ENCODE data around the gene SLC9A2. TPM values are rescaled to one million over a fixed set of nuclear protein-coding genes. Genes with fewer than 3 reads are reported as not detected.

SLC9A2 gene
- total RNA-seq, 1 experiment from 2014 or later = 7.1 TPM

DNA sequence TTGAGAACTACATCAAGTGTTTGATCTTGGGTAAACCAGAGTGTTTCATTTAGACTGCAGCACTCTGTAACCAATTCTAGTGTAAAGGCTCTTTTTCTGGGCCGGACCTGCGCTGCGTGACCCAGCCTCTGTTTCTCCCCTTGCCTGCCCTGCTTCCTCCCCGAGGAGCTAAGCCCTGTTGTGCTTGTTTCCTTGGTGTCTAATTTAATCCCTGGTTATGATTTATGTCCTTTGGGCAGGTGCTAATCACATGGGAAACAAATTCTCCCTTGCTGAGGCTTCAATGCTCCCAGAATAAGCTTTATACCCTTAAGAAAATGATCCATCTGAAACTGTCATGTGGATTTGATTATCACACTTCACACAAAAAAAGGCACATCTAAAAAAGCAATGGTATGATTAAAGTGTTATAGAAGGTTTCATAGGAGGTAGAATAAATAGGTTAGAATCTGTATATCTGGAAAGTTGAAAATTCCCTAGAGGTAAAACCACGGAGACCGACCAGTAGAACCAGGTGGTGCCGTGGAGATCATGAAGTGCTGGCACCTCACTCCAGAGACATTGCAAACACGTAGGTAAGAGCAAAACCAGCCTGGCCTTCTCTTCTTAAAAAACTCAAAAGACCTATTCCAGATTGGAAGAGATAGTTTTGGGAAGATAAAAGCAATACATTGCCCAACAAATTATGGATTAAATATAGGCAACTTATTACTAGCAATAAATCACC lies 31.0 kb upstream of the SLC9A2 start:
- BruUV-seq (replicated peaks) = no TSS peak
- no peaks in the 10 kb centered on the region for H3K27me3 ChIP-seq (ENCODE audit: low read length)
- CTCF ChIA-PET = no interaction called here

DNA sequence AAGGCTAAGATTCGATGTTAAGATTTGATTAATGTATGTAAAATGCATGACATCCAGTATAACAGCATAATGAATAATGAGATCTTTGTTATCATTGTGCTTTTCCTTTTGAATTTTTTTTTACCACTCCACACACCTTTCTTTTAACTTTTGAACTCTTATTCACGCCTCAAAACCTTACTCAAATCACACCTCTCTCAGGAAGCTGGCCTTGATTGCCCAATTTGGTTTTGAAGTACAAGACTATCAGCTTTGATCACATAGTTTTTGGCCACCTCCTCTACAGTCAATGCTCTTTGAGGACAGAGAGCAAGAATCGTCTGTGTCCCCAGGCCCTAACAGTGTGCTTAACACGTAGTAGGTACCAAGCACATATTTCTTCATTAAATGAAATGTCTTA lies 29.9 kb upstream of the SLC9A2 start:
- H3K4me1 ChIP-seq (ENCODE audit: insufficient read depth, low read length) = peaks cover 23% of the 10 kb centered on the region
- ChIA-PET POLR2A (ENCODE audit: unreplicated experiment) (no interaction called here), CTCF (no interaction called here)
- no TSS peak for BruUV-seq (replicated peaks)
- no peak overlapping the region for H3K9ac ChIP-seq (ENCODE audit: low read length)
- H3K9me3 ChIP-seq (ENCODE audit: low read length) = no peaks in the 10 kb centered on the region
- DNase-seq = no peak
- no peak for ATAC-seq
- H2AFZ ChIP-seq (ENCODE audit: low read length) = no peak overlapping the region
- no peaks in the 10 kb centered on the region for H3K36me3 ChIP-seq (ENCODE audit: low read depth, low read length)
- intact Hi-C loops (cut with micrococcal nuclease) = no loop called here
- H3K79me2 ChIP-seq (ENCODE audit: low read length) = no peaks in the 10 kb centered on the region
- H3K27me3 ChIP-seq (ENCODE audit: low read length) = no peaks in the 10 kb centered on the region
- H3F3A ChIP-seq (ENCODE audit: low read length, unreplicated experiment) = no peaks in the 10 kb centered on the region
- H3K4me2 ChIP-seq (ENCODE audit: low read length) = no peak overlapping the region
- H3K9me2 ChIP-seq (replicated peaks; ENCODE audit: low read length) = no peaks in the 10 kb centered on the region
- H3K27ac ChIP-seq (ENCODE audit: low read length) = no peak overlapping the region
- H3K4me3 ChIP-seq (ENCODE audit: low read length) = no peak overlapping the region
- TF ChIP-seq EZH2phosphoT487 (IDR thresholded peaks at IDR 0.05; ENCODE audit: borderline replicate concordance, low read length) = no peak
- TF ChIP-seq, protein P1, sequence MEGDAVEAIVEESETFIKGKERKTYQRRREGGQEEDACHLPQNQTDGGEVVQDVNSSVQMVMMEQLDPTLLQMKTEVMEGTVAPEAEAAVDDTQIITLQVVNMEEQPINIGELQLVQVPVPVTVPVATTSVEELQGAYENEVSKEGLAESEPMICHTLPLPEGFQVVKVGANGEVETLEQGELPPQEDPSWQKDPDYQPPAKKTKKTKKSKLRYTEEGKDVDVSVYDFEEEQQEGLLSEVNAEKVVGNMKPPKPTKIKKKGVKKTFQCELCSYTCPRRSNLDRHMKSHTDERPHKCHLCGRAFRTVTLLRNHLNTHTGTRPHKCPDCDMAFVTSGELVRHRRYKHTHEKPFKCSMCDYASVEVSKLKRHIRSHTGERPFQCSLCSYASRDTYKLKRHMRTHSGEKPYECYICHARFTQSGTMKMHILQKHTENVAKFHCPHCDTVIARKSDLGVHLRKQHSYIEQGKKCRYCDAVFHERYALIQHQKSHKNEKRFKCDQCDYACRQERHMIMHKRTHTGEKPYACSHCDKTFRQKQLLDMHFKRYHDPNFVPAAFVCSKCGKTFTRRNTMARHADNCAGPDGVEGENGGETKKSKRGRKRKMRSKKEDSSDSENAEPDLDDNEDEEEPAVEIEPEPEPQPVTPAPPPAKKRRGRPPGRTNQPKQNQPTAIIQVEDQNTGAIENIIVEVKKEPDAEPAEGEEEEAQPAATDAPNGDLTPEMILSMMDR (conservative IDR thresholded peaks at IDR 0.05; ENCODE audit: low read depth, low read length) = no peak
- TF ChIP-seq EZH2 (IDR thresholded peaks at IDR 0.05; ENCODE audit: low read length, unreplicated experiment) = no peak
- no peaks in the 10 kb centered on the region for H4K20me1 ChIP-seq (ENCODE audit: low read length)

More for the DNA sequence above, 31.0 kb upstream of the SLC9A2 start:
- TF ChIP-seq EZH2phosphoT487 (IDR thresholded peaks at IDR 0.05; ENCODE audit: borderline replicate concordance, low read length) (no peak), EZH2 (IDR thresholded peaks at IDR 0.05; ENCODE audit: low read length, unreplicated experiment) (no peak)
- TF ChIP-seq, protein P1 (conservative IDR thresholded peaks at IDR 0.05; ENCODE audit: low read depth, low read length) = no peak
- ATAC-seq (no peak), DNase-seq (no peak)
- no peaks in the 10 kb centered on the region for H3F3A ChIP-seq (ENCODE audit: low read length, unreplicated experiment)
- peaks cover 20% of the 10 kb centered on the region for H3K4me1 ChIP-seq (ENCODE audit: insufficient read depth, low read length)
- no peaks in the 10 kb centered on the region for H3K36me3 ChIP-seq (ENCODE audit: low read depth, low read length)
- no peak overlapping the region for H3K27ac ChIP-seq (ENCODE audit: low read length)
- H3K9me3 ChIP-seq (ENCODE audit: low read length) = no peaks in the 10 kb centered on the region
- no peak overlapping the region; the same call in 1 of the 2 replicates for H2AFZ ChIP-seq (ENCODE audit: low read length)
- H3K9me2 ChIP-seq (replicated peaks; ENCODE audit: low read length) = no peaks in the 10 kb centered on the region
- POLR2A ChIA-PET (ENCODE audit: unreplicated experiment) = no interaction called here
- intact Hi-C loops (cut with micrococcal nuclease) = no loop called here
- no peak overlapping the region for H3K4me2 ChIP-seq (ENCODE audit: low read length)
- H4K20me1 ChIP-seq (ENCODE audit: low read length) = no peaks in the 10 kb centered on the region
- no peaks in the 10 kb centered on the region for H3K79me2 ChIP-seq (ENCODE audit: low read length)
- no peak overlapping the region for H3K4me3 ChIP-seq (ENCODE audit: low read length)
- no peak overlapping the region for H3K9ac ChIP-seq (ENCODE audit: low read length)

DNA sequence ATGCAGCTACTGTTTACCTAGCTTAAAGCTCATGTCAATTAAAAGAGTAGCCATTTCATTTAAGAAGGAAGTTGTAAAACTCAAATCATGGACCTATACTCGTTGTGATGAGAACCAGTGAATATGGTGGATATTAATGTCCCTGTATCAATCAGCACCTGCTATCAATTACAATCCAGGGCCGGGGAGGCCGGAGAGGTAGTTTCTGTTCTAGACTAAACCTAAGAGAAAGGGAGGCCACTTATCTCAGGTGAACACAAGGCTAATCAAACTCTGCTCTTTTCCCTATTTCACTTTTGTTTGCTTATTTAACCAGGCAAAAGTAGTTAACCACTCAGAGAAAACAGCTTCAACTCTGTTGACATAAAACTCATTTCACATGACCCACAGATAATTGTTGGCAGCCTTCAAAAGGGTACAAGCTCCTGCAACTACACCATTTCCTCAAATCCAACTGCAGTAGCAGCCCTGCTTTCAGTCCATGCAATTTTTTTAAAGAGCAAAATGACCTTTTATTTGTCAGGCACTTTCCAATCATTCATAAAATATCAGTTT lies 27.8 kb upstream of the SLC9A2 start:
- Histone ChIP-seq H3K9ac (ENCODE audit: low read length) (no peak overlapping the region), H3K27me3 (ENCODE audit: low read length) (no peaks in the 10 kb centered on the region), H3F3A (ENCODE audit: low read length, unreplicated experiment) (no peaks in the 10 kb centered on the region), H4K20me1 (ENCODE audit: low read length) (no peaks in the 10 kb centered on the region), H3K9me3 (ENCODE audit: low read length) (no peaks in the 10 kb centered on the region), H3K4me3 (ENCODE audit: low read length) (no peak overlapping the region), H3K36me3 (ENCODE audit: low read depth, low read length) (no peaks in the 10 kb centered on the region), H3K4me1 (ENCODE audit: insufficient read depth, low read length) (0 out of 2 replicates have a peak, but pooled peaks cover 8% of the 10 kb centered on the region), H3K79me2 (ENCODE audit: low read length) (no peaks in the 10 kb centered on the region), H2AFZ (ENCODE audit: low read length) (peak overlapping the region; percentile 16; the same call in 1 of the 2 replicates), H3K4me2 (ENCODE audit: low read length) (no peak overlapping the region), H3K9me2 (replicated peaks; ENCODE audit: low read length) (no peaks in the 10 kb centered on the region), H3K27ac (ENCODE audit: low read length) (no peak overlapping the region)
- TF ChIP-seq, protein P1 (conservative IDR thresholded peaks at IDR 0.05; ENCODE audit: low read depth, low read length) = no peak
- TF ChIP-seq EZH2 (IDR thresholded peaks at IDR 0.05; ENCODE audit: low read length, unreplicated experiment) (no peak), EZH2phosphoT487 (IDR thresholded peaks at IDR 0.05; ENCODE audit: borderline replicate concordance, low read length) (no peak)
- ChIA-PET POLR2A (ENCODE audit: unreplicated experiment) (no interaction called here), CTCF (no interaction called here)
- intact Hi-C loops (cut with micrococcal nuclease) = no loop called here
- DNase-seq (no peak), ATAC-seq (no peak)
- BruUV-seq (replicated peaks) = no TSS peak

Measured in PC-3 (cell line).